IMR-90 (cell line): ENCODE data around the gene GLRA2.
A peak's percentile ranks its signal among the peaks of the same experiment; 100 is the strongest.

Experiments
- CTCF ChIP-seq: conservative IDR thresholded peaks from 2 replicates; pipeline ENCODE4 v1.5.1; 2012; ENCODE audit warnings: mild to moderate bottlenecking, low read depth, low read length, improper control_type of control experiment
- MAFK ChIP-seq: IDR thresholded peaks from 2 replicates; pipeline ENCODE4 v1.6.1; 2012; ENCODE audit warnings: low read depth, low read length, improper control_type of control experiment
- POLR2A ChIP-seq: IDR thresholded peaks from 2 replicates; pipeline ENCODE4 v1.6.1; 2012; ENCODE audit warnings: mild to moderate bottlenecking, low read depth, low read length
- USF2 ChIP-seq: fragments of 150-350 bp; IDR thresholded peaks from 2 replicates; pipeline ENCODE4 v1.6.1; 2017; ENCODE audit warnings: mild to moderate bottlenecking, antibody characterized with exemption, low read length, low read depth

GRCh38 chrX:14702145-14702544 is 172.8 kb downstream of the GLRA2 start:
- TF ChIP-seq POLR2A (no peak), USF2 (no peak), MAFK (peak; percentile 68), CTCF (no peak)
